Neural progenitor cell (in vitro differentiated cells): ENCODE results near the gene SBF2. TPM values are rescaled to one million over a fixed set of nuclear protein-coding genes. Genes with fewer than 3 reads are reported as not detected.

Source experiments
- DNase-seq: peaks from one replicate; pipeline ENCODE4 v3.0.0-alpha.2; 2016; ENCODE audit warnings: low spot score
- H2AFZ ChIP-seq: fragments of 200-600 bp; sonication (generic); replicated peaks from 2 replicates; pipeline ENCODE4 v1.6.1; 2016; ENCODE audit warnings: antibody characterized with exemption
- H3F3A ChIP-seq: fragments of 200-600 bp; sonication (generic); 2 replicates; pipeline ENCODE4 v1.6.1; 2016; ENCODE audit warnings: antibody characterized with exemption, low read depth
- H3K27ac ChIP-seq: fragments of 200-600 bp; sonication (generic); 2 replicates; pipeline ENCODE4 v1.5.1; 2016; ENCODE audit warnings: mild to moderate bottlenecking
- H3K27me3 ChIP-seq: fragments of 200-600 bp; sonication (generic); 2 replicates; pipeline ENCODE4 v1.6.1; 2016; ENCODE audit warnings: mild to moderate bottlenecking, moderate library complexity
- H3K36me3 ChIP-seq: fragments of 200-600 bp; sonication (generic); 2 replicates; pipeline ENCODE4 v1.5.1; 2016
- H3K4me1 ChIP-seq: fragments of 200-600 bp; sonication (generic); 2 replicates; pipeline ENCODE4 v1.6.1; 2016; ENCODE audit warnings: mixed run types
- H3K4me2 ChIP-seq: fragments of 200-600 bp; sonication (generic); 2 replicates; pipeline ENCODE4 v1.6.1; 2016
- H3K4me3 ChIP-seq: fragments of 200-600 bp; sonication (generic); 2 replicates; pipeline ENCODE4 v1.5.1; 2016
- H3K79me2 ChIP-seq: fragments of 200-600 bp; sonication (generic); 2 replicates; pipeline ENCODE4 v1.6.1; 2016; ENCODE audit warnings: low read depth
- H3K9ac ChIP-seq: fragments of 200-600 bp; sonication (generic); 2 replicates; pipeline ENCODE4 v1.6.1; 2016
- H3K9me3 ChIP-seq: fragments of 200-600 bp; sonication (generic); 2 replicates; pipeline ENCODE4 v1.5.1; 2016; ENCODE audit warnings: low read depth
- H4K20me1 ChIP-seq: fragments of 200-600 bp; sonication (generic); 2 replicates; pipeline ENCODE4 v1.6.1; 2016; ENCODE audit warnings: low read depth
- H3K27ac Mint-ChIP-seq: 3 replicates; pipeline ENCODE4 v1.8.0; 2021; ENCODE audit warnings: mixed read lengths
- H3K27me3 Mint-ChIP-seq: 2 replicates; pipeline ENCODE4 v1.8.0; 2022; ENCODE audit warnings: low read depth, mild to moderate bottlenecking, inconsistent platforms, moderate library complexity, mixed read lengths; ENCODE audit not compliant: insufficient read depth
- H3K36me3 Mint-ChIP-seq: 3 replicates; pipeline ENCODE4 v1.8.0; 2021; ENCODE audit warnings: mixed read lengths
- H3K4me1 Mint-ChIP-seq: 3 replicates; pipeline ENCODE4 v1.8.0; 2021; ENCODE audit warnings: mixed read lengths
- H3K4me3 Mint-ChIP-seq: 3 replicates; pipeline ENCODE4 v1.8.0; 2021; ENCODE audit warnings: mild to moderate bottlenecking, moderate library complexity, mixed read lengths
- H3K9me3 Mint-ChIP-seq: 3 replicates; pipeline ENCODE4 v1.8.0; 2020; ENCODE audit warnings: mixed read lengths
- CTCF ChIP-seq: fragments of 200-600 bp; sonication (generic); IDR thresholded peaks from 2 replicates; pipeline ENCODE4 v1.5.1; 2017; ENCODE audit warnings: antibody characterized with exemption, mild to moderate bottlenecking
- EZH2 ChIP-seq: fragments of 200-600 bp; sonication (generic); IDR thresholded peaks from 2 replicates; pipeline ENCODE4 v1.6.1; 2017; ENCODE audit warnings: antibody characterized with exemption, mild to moderate bottlenecking, moderate library complexity
- EZH2phosphoT487 ChIP-seq: fragments of 200-600 bp; sonication (generic); IDR thresholded peaks from 2 replicates; pipeline ENCODE4 v1.6.1; 2017; ENCODE audit warnings: antibody characterized with exemption
- total RNA-seq: library from RNA; depleted of rRNA; stranded (reverse); fragments of >200 nt; gene quantifications from 2 replicates; pipeline ENCODE4 v1.2.3, GENCODE V29; 2015; ENCODE audit warnings: low replicate concordance

Gene SBF2
- total RNA-seq, 1 donor from 2014 or later: 48.2 TPM

GRCh38 chr11:9953994-9954626 lies 339.9 kb downstream of the SBF2 start:
- H3K9me3 ChIP-seq: no peaks in the 10 kb centered on the region
- no peaks in the 10 kb centered on the region for H3F3A ChIP-seq
- no peaks in the 10 kb centered on the region for H3K79me2 ChIP-seq
- H3K36me3 ChIP-seq: no peaks in the 10 kb centered on the region
- no peak overlapping the region for H3K27ac Mint-ChIP-seq
- H4K20me1 ChIP-seq: no peaks in the 10 kb centered on the region
- H2AFZ ChIP-seq: no peak overlapping the region
- peaks cover 12% of the 10 kb centered on the region for H3K36me3 Mint-ChIP-seq
- no peak overlapping the region for H3K27ac ChIP-seq
- peaks cover 2% of the 10 kb centered on the region for H3K27me3 Mint-ChIP-seq
- no peaks in the 10 kb centered on the region for H3K27me3 ChIP-seq
- TF ChIP-seq CTCF (no peak), EZH2phosphoT487 (no peak), EZH2 (no peak)
- H3K4me2 ChIP-seq: no peak overlapping the region
- H3K4me1 Mint-ChIP-seq: peaks cover 9% of the 10 kb centered on the region
- H3K4me3 Mint-ChIP-seq: no peak overlapping the region
- H3K4me3 ChIP-seq: no peak overlapping the region
- H3K4me1 ChIP-seq: no peaks in the 10 kb centered on the region
- no peaks in the 10 kb centered on the region for H3K9me3 Mint-ChIP-seq
- no peak for DNase-seq
- H3K9ac ChIP-seq: no peak overlapping the region

GRCh38 chr11:9952511-9953196 lies 341.4 kb downstream of the SBF2 start:
- TF ChIP-seq CTCF: no peak
- no peak overlapping the region for H3K27ac Mint-ChIP-seq

GRCh38 chr11:9951807-9952206 lies 342.2 kb downstream of the SBF2 start:
- no peaks in the 10 kb centered on the region for H3K9me3 ChIP-seq
- DNase-seq: no peak
- Mint-ChIP-seq H3K36me3 (peaks cover 2% of the 10 kb centered on the region), H3K9me3 (no peaks in the 10 kb centered on the region), H3K27me3 (peaks cover 2% of the 10 kb centered on the region), H3K27ac (no peak overlapping the region), H3K4me3 (no peak overlapping the region), H3K4me1 (peaks cover 9% of the 10 kb centered on the region)
- TF ChIP-seq EZH2 (no peak), EZH2phosphoT487 (no peak), CTCF (no peak)
- no peak overlapping the region for H3K4me2 ChIP-seq
- no peaks in the 10 kb centered on the region for H3F3A ChIP-seq
- H3K36me3 ChIP-seq: no peaks in the 10 kb centered on the region
- H3K27ac ChIP-seq: no peak overlapping the region
- H3K79me2 ChIP-seq: no peaks in the 10 kb centered on the region
- H3K4me3 ChIP-seq: no peak overlapping the region
- H3K9ac ChIP-seq: no peak overlapping the region
- no peaks in the 10 kb centered on the region for H3K4me1 ChIP-seq
- no peaks in the 10 kb centered on the region for H4K20me1 ChIP-seq
- no peaks in the 10 kb centered on the region for H3K27me3 ChIP-seq
- no peak overlapping the region for H2AFZ ChIP-seq

More at GRCh38 chr11:9952511-9953196, 341.4 kb downstream of the SBF2 start:
- no peak overlapping the region for H3K27ac ChIP-seq
- Mint-ChIP-seq H3K4me3 (no peak overlapping the region), H3K9me3 (no peaks in the 10 kb centered on the region), H3K36me3 (peaks cover 2% of the 10 kb centered on the region), H3K27me3 (peaks cover 2% of the 10 kb centered on the region), H3K4me1 (peaks cover 9% of the 10 kb centered on the region)
- no peaks in the 10 kb centered on the region for H3K4me1 ChIP-seq
- no peaks in the 10 kb centered on the region for H3K27me3 ChIP-seq
- no peak overlapping the region for H3K9ac ChIP-seq
- no peak overlapping the region for H2AFZ ChIP-seq
- no peaks in the 10 kb centered on the region for H3F3A ChIP-seq
- H4K20me1 ChIP-seq: no peaks in the 10 kb centered on the region
- H3K4me3 ChIP-seq: no peak overlapping the region
- no peaks in the 10 kb centered on the region for H3K79me2 ChIP-seq
- H3K4me2 ChIP-seq: no peak overlapping the region
- H3K36me3 ChIP-seq: no peaks in the 10 kb centered on the region
- no peak for DNase-seq
- no peaks in the 10 kb centered on the region for H3K9me3 ChIP-seq
